ENCODE results near the gene CANT1. TPM values are rescaled to one million over a fixed set of nuclear protein-coding genes. Genes with fewer than 3 reads are reported as not detected.

CANT1 gene
- total and polyA plus RNA-seq, 2 of the 13 experiments (the other 11 are each of a cell fraction or from before 2014, with no cell fraction given): 34.1 to 42.1 TPM

- TF ChIP-seq HMGXB4 (CRISPR knock-in tag; IDR thresholded peaks at IDR 0.05; ENCODE audit: borderline replicate concordance in 1 of 2, low read depth in 1 of 2): peak in 1 of 2 experiments; percentile 53; a peak in 2 of 4 replicates
- TF ChIP-seq MXD3 (CRISPR knock-in tag; IDR thresholded peaks at IDR 0.05): peak; percentile 57; the same call in 1 of the 2 replicates
- TF ChIP-seq SETDB1 (CRISPR knock-in tag; IDR thresholded peaks at IDR 0.05; ENCODE audit: borderline replicate concordance): no peak
- TF ChIP-seq NFRKB (IDR thresholded peaks at IDR 0.05): no peak
- no peak for TF ChIP-seq HOXA5 (CRISPR knock-in tag; IDR thresholded peaks at IDR 0.05)
- TF ChIP-seq ZMYM2 (CRISPR knock-in tag; IDR thresholded peaks at IDR 0.05): peak; percentile 47; the same call in 1 of the 2 replicates
- peak; percentile 16; the same call in 1 of the 2 replicates for TF ChIP-seq ZFY (CRISPR knock-in tag; IDR thresholded peaks at IDR 0.05)
- 0 out of 2 replicates have a peak, but pooled peaks have one; percentile 7 for TF ChIP-seq SIX1 (CRISPR knock-in tag; IDR thresholded peaks at IDR 0.05; ENCODE audit: borderline replicate concordance)
- no peak for TF ChIP-seq TERF1 (CRISPR knock-in tag; IDR thresholded peaks at IDR 0.05)
- TF ChIP-seq CSRNP2 (CRISPR knock-in tag; conservative IDR thresholded peaks at IDR 0.05; ENCODE audit: low read depth): no peak
- no peak for TF ChIP-seq IRX3 (CRISPR knock-in tag; IDR thresholded peaks at IDR 0.05; ENCODE audit: borderline replicate concordance, low read depth)
- peak; percentile 77; the same call in 1 of the 2 replicates for TF ChIP-seq KDM2A (CRISPR knock-in tag; IDR thresholded peaks at IDR 0.05; ENCODE audit: borderline replicate concordance, low read depth)
- peak; percentile 63; the same call in 1 of the 2 replicates for TF ChIP-seq ZNF619 (CRISPR knock-in tag; IDR thresholded peaks at IDR 0.05)
- TF ChIP-seq NAIF1 (CRISPR knock-in tag; IDR thresholded peaks at IDR 0.05; ENCODE audit: borderline replicate concordance): peak; percentile 66
- TF ChIP-seq ZNF512 (CRISPR knock-in tag; IDR thresholded peaks at IDR 0.05): no peak
- TF ChIP-seq POGZ (CRISPR knock-in tag; IDR thresholded peaks at IDR 0.05): peak; percentile 65; the same call in 1 of the 2 replicates
- no peak for TF ChIP-seq SPEN (CRISPR knock-in tag; IDR thresholded peaks at IDR 0.05; ENCODE audit: low read depth)
- TF ChIP-seq MXD1 (CRISPR knock-in tag; IDR thresholded peaks at IDR 0.05): peak; percentile 74; the same call in 1 of the 2 replicates
- TF ChIP-seq ZSCAN21 (CRISPR knock-in tag; IDR thresholded peaks at IDR 0.05; ENCODE audit: borderline replicate concordance): 0 out of 2 replicates have a peak, but pooled peaks have one; percentile 42
- TF ChIP-seq POLR2AphosphoS2 (IDR thresholded peaks at IDR 0.05; ENCODE audit: low read depth, low read length): peak; percentile 62; the same call in 1 of the 2 replicates
- no peak; the same call in 1 of the 2 replicates for TF ChIP-seq NCOR1 (IDR thresholded peaks at IDR 0.05; ENCODE audit: borderline replicate concordance, low read length)
- TF ChIP-seq ZEB1 (IDR thresholded peaks at IDR 0.05; ENCODE audit: insufficient replicate concordance, low read depth): no peak
These were observed 17.8 kb upstream of the CANT1 start (continued) for GRCh38 chr17:79027274-79027924.
